ENCODE data around the gene TEF. TPM values are rescaled to one million over a fixed set of nuclear protein-coding genes. Genes with fewer than 3 reads are reported as not detected.

The TEF gene
- total and polyA plus RNA-seq, 2 experiments from 2014 or later, result 2.3 to 7.2 TPM

GRCh38 chr22:41429232-41429950, 47.6 kb downstream of the TEF start:
- H3K27me3 Mint-ChIP-seq (ENCODE audit: insufficient read depth, low read depth, poor library complexity), result peaks cover 11% of the 10 kb centered on the region
- H2AFZ ChIP-seq, result no peak overlapping the region
- peaks cover 3% of the 10 kb centered on the region for H3K4me1 Mint-ChIP-seq
- H3K27me3 ChIP-seq (ENCODE audit: insufficient read depth), result no peaks in the 10 kb centered on the region
- peak; percentile 32; the same call in 2 of the 3 replicates for ATAC-seq
- no peak overlapping the region for H3K4me2 ChIP-seq
- no peak overlapping the region for H3K4me3 ChIP-seq
- H3K36me3 ChIP-seq (ENCODE audit: insufficient read depth), result no peaks in the 10 kb centered on the region
- no peaks in the 10 kb centered on the region; the same call in 2 of the 3 replicates for H3K9me3 Mint-ChIP-seq
- H3K9me2 ChIP-seq (ENCODE audit: insufficient read depth), result no peaks in the 10 kb centered on the region
- no peak overlapping the region; the same call in 2 of the 3 replicates for H3K4me3 Mint-ChIP-seq
- H3K27ac ChIP-seq (ENCODE audit: low read depth), result no peak overlapping the region
- TF ChIP-seq ETS1 (IDR thresholded peaks at IDR 0.05) (no peak), CREB1 (CRISPR knock-in tag; IDR thresholded peaks at IDR 0.05; ENCODE audit: low read depth) (no peak), JUNB (IDR thresholded peaks at IDR 0.05; ENCODE audit: unreplicated experiment) (no peak)
- TF ChIP-seq, protein P1, sequence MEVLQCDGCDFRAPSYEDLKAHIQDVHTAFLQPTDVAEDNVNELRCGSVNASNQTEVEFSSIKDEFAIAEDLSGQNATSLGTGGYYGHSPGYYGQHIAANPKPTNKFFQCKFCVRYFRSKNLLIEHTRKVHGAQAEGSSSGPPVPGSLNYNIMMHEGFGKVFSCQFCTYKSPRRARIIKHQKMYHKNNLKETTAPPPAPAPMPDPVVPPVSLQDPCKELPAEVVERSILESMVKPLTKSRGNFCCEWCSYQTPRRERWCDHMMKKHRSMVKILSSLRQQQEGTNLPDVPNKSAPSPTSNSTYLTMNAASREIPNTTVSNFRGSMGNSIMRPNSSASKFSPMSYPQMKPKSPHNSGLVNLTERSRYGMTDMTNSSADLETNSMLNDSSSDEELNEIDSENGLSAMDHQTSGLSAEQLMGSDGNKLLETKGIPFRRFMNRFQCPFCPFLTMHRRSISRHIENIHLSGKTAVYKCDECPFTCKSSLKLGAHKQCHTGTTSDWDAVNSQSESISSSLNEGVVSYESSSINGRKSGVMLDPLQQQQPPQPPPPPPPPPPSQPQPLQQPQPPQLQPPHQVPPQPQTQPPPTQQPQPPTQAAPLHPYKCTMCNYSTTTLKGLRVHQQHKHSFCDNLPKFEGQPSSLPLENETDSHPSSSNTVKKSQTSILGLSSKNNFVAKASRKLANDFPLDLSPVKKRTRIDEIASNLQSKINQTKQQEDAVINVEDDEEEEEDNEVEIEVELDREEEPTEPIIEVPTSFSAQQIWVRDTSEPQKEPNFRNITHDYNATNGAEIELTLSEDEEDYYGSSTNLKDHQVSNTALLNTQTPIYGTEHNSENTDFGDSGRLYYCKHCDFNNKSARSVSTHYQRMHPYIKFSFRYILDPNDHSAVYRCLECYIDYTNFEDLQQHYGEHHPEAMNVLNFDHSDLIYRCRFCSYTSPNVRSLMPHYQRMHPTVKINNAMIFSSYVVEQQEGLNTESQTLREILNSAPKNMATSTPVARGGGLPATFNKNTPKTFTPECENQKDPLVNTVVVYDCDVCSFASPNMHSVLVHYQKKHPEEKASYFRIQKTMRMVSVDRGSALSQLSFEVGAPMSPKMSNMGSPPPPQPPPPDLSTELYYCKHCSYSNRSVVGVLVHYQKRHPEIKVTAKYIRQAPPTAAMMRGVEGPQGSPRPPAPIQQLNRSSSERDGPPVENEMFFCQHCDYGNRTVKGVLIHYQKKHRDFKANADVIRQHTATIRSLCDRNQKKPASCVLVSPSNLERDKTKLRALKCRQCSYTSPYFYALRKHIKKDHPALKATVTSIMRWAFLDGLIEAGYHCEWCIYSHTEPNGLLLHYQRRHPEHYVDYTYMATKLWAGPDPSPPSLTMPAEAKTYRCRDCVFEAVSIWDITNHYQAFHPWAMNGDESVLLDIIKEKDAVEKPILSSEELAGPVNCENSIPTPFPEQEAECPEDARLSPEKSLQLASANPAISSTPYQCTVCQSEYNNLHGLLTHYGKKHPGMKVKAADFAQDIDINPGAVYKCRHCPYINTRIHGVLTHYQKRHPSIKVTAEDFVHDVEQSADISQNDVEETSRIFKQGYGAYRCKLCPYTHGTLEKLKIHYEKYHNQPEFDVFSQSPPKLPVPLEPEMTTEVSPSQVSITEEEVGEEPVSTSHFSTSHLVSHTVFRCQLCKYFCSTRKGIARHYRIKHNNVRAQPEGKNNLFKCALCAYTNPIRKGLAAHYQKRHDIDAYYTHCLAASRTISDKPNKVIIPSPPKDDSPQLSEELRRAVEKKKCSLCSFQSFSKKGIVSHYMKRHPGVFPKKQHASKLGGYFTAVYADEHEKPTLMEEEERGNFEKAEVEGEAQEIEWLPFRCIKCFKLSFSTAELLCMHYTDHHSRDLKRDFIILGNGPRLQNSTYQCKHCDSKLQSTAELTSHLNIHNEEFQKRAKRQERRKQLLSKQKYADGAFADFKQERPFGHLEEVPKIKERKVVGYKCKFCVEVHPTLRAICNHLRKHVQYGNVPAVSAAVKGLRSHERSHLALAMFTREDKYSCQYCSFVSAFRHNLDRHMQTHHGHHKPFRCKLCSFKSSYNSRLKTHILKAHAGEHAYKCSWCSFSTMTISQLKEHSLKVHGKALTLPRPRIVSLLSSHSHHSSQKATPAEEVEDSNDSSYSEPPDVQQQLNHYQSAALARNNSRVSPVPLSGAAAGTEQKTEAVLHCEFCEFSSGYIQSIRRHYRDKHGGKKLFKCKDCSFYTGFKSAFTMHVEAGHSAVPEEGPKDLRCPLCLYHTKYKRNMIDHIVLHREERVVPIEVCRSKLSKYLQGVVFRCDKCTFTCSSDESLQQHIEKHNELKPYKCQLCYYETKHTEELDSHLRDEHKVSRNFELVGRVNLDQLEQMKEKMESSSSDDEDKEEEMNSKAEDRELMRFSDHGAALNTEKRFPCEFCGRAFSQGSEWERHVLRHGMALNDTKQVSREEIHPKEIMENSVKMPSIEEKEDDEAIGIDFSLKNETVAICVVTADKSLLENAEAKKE (CRISPR knock-in tag; IDR thresholded peaks at IDR 0.05), result no peak
- peaks cover 13% of the 10 kb centered on the region for H4K20me1 ChIP-seq (replicated peaks; ENCODE audit: insufficient read depth)
- no peaks in the 10 kb centered on the region for H3K4me1 ChIP-seq (ENCODE audit: insufficient read depth)
- peaks cover 23% of the 10 kb centered on the region for H3K36me3 Mint-ChIP-seq (ENCODE audit: low read depth)
- H3F3A ChIP-seq (replicated peaks; ENCODE audit: low read depth), result 0 out of 2 replicates have a peak, but pooled peaks cover 12% of the 10 kb centered on the region
- H3K79me2 ChIP-seq (replicated peaks; ENCODE audit: insufficient read depth), result no peaks in the 10 kb centered on the region
- H3K27ac Mint-ChIP-seq, result no peak overlapping the region
- no peak for DNase-seq (ENCODE audit: low spot score)
